ENCODE data around the gene MIGA2. TPM values are rescaled to one million over a fixed set of nuclear protein-coding genes. Genes with fewer than 3 reads are reported as not detected.

Gene MIGA2
- total and polyA plus RNA-seq, 2 experiments from 2014 or later, result 19.3 to 47.8 TPM

- Histone ChIP-seq H3K27me3 (ENCODE audit: insufficient read depth) (peaks cover 17% of the 10 kb centered on the region), H3K4me3 (no peak overlapping the region), H3K27ac (ENCODE audit: low read depth) (no peak overlapping the region), H4K20me1 (replicated peaks; ENCODE audit: insufficient read depth) (peaks cover 18% of the 10 kb centered on the region), H3K4me2 (no peak overlapping the region), H3F3A (replicated peaks; ENCODE audit: low read depth) (peaks cover 6% of the 10 kb centered on the region; the same call in 1 of the 2 replicates), H3K79me2 (replicated peaks; ENCODE audit: insufficient read depth) (peaks cover 70% of the 10 kb centered on the region), H3K36me3 (ENCODE audit: insufficient read depth) (no peaks in the 10 kb centered on the region), H3K4me1 (ENCODE audit: insufficient read depth) (peaks cover 8% of the 10 kb centered on the region), H3K9me2 (ENCODE audit: insufficient read depth) (no peaks in the 10 kb centered on the region), H2AFZ (no peak overlapping the region)
- Mint-ChIP-seq H3K4me1 (peaks cover 13% of the 10 kb centered on the region), H3K4me3 (no peak overlapping the region), H3K36me3 (ENCODE audit: low read depth) (peaks cover 7% of the 10 kb centered on the region), H3K27me3 (ENCODE audit: insufficient read depth, low read depth, poor library complexity) (peaks cover 18% of the 10 kb centered on the region), H3K27ac (no peak overlapping the region), H3K9me3 (no peaks in the 10 kb centered on the region)
- ATAC-seq, result no peak
- DNase-seq (ENCODE audit: low spot score), result no peak
- TF ChIP-seq ZNF331 (CRISPR knock-in tag; IDR thresholded peaks at IDR 0.05; ENCODE audit: low read depth) (no peak), REST (IDR thresholded peaks at IDR 0.05; ENCODE audit: unreplicated experiment) (no peak), JUNB (IDR thresholded peaks at IDR 0.05; ENCODE audit: unreplicated experiment) (no peak), EZH2phosphoT487 (IDR thresholded peaks at IDR 0.05; ENCODE audit: unreplicated experiment) (no peak), CREB1 (CRISPR knock-in tag; IDR thresholded peaks at IDR 0.05; ENCODE audit: low read depth) (no peak), ZNF114 (CRISPR knock-in tag; IDR thresholded peaks at IDR 0.05) (no peak), STAT1 (IDR thresholded peaks at IDR 0.05; ENCODE audit: unreplicated experiment) (no peak), POLR2AphosphoS5 (IDR thresholded peaks at IDR 0.05; ENCODE audit: low read depth) (no peak), CTCF (conservative IDR thresholded peaks at IDR 0.05; ENCODE audit: low read depth in 2 of 2) (no peak), ETS1 (IDR thresholded peaks at IDR 0.05) (no peak), EZH2 (IDR thresholded peaks at IDR 0.05; ENCODE audit: low read depth, unreplicated experiment) (no peak), NANOG (IDR thresholded peaks at IDR 0.05; ENCODE audit: borderline replicate concordance) (no peak), ZNF462 (CRISPR knock-in tag; IDR thresholded peaks at IDR 0.05) (no peak)
Measured at GRCh38 chr9:129113645-129114304, 77.3 kb downstream of the MIGA2 start.
